ENCODE results near the gene CDADC1.

DNA sequence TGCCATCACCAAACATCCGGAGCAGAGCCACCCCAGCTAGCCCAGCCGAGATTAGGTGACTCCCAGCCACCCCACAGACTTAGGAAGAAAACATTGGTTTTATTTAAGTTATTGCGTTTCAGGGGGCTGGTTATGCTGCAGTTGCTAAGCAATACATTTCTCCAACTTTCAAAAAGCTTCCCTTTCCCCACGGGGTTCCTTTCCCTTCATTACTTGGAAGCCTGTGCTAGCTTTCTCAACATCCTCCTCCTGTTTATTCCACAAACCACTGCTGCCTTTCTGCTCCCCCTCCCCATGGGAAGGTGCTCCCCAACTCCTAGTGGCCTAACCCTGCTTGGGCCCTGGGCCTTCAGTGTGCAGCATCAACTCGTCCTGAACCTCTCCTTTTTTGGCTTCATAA, 52.6 kb downstream of the CDADC1 start:
- TF ChIP-seq, protein P1, sequence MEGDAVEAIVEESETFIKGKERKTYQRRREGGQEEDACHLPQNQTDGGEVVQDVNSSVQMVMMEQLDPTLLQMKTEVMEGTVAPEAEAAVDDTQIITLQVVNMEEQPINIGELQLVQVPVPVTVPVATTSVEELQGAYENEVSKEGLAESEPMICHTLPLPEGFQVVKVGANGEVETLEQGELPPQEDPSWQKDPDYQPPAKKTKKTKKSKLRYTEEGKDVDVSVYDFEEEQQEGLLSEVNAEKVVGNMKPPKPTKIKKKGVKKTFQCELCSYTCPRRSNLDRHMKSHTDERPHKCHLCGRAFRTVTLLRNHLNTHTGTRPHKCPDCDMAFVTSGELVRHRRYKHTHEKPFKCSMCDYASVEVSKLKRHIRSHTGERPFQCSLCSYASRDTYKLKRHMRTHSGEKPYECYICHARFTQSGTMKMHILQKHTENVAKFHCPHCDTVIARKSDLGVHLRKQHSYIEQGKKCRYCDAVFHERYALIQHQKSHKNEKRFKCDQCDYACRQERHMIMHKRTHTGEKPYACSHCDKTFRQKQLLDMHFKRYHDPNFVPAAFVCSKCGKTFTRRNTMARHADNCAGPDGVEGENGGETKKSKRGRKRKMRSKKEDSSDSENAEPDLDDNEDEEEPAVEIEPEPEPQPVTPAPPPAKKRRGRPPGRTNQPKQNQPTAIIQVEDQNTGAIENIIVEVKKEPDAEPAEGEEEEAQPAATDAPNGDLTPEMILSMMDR (IDR thresholded peaks at IDR 0.05): no peak
- TF ChIP-seq E2F4 (CRISPR knock-in tag; IDR thresholded peaks at IDR 0.05; ENCODE audit: borderline replicate concordance, low read depth) (no peak), FOXK1 (CRISPR knock-in tag; IDR thresholded peaks at IDR 0.05) (no peak), ZNF416 (CRISPR knock-in tag; IDR thresholded peaks at IDR 0.05) (no peak)
- TF ChIP-seq, protein P2, sequence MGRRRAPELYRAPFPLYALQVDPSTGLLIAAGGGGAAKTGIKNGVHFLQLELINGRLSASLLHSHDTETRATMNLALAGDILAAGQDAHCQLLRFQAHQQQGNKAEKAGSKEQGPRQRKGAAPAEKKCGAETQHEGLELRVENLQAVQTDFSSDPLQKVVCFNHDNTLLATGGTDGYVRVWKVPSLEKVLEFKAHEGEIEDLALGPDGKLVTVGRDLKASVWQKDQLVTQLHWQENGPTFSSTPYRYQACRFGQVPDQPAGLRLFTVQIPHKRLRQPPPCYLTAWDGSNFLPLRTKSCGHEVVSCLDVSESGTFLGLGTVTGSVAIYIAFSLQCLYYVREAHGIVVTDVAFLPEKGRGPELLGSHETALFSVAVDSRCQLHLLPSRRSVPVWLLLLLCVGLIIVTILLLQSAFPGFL (CRISPR knock-in tag; IDR thresholded peaks at IDR 0.05; ENCODE audit: borderline replicate concordance): no peak
- TF ChIP-seq, protein P3, sequence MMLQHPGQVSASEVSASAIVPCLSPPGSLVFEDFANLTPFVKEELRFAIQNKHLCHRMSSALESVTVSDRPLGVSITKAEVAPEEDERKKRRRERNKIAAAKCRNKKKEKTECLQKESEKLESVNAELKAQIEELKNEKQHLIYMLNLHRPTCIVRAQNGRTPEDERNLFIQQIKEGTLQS (CRISPR knock-in tag; conservative IDR thresholded peaks at IDR 0.05): no peak

Data from WTC11 (cell line).